GM23338 (cell line): ENCODE measurements around the gene PDGFC. TPM values are rescaled to one million over a fixed set of nuclear protein-coding genes. Genes with fewer than 3 reads are reported as not detected.

Experiments used
- ATAC-seq: fragments of 200-7000 bp; cut with Tn5 transposase; 3 replicates; pipeline ENCODE4 v1.9.1; 2020
- DNase-seq: peaks from one replicate; pipeline ENCODE4 v3.0.0-alpha.2; 2015; ENCODE audit warnings: low spot score
- H2AFZ ChIP-seq: fragments of 200-600 bp; sonication (generic); 2 replicates; pipeline ENCODE4 v1.8.0; 2016; ENCODE audit warnings: antibody characterized with exemption, mild to moderate bottlenecking, moderate library complexity
- H3F3A ChIP-seq: fragments of 200-600 bp; sonication (generic); replicated peaks from 2 replicates; pipeline ENCODE4 v1.8.0; 2017; ENCODE audit warnings: antibody characterized with exemption, mixed run types, low read depth
- H3K27ac ChIP-seq: fragments of 200-600 bp; sonication (generic); 2 replicates; pipeline ENCODE4 v1.6.1; 2016; ENCODE audit warnings: low read depth
- H3K27me3 ChIP-seq: fragments of 200-600 bp; sonication (generic); 2 replicates; pipeline ENCODE4 v1.8.0; 2016; ENCODE audit warnings: mild to moderate bottlenecking, mixed run types, moderate library complexity; ENCODE audit not compliant: insufficient read depth
- H3K36me3 ChIP-seq: fragments of 200-600 bp; sonication (generic); 2 replicates; pipeline ENCODE4 v1.8.0; 2016; ENCODE audit warnings: mild to moderate bottlenecking; ENCODE audit not compliant: insufficient read depth
- H3K4me1 ChIP-seq: fragments of 200-600 bp; sonication (generic); 2 replicates; pipeline ENCODE4 v1.8.0; 2016; ENCODE audit warnings: mild to moderate bottlenecking, moderate library complexity; ENCODE audit not compliant: insufficient read depth
- H3K4me2 ChIP-seq: fragments of 200-600 bp; sonication (generic); 2 replicates; pipeline ENCODE4 v1.7.1; 2017; ENCODE audit warnings: mixed run types
- H3K4me3 ChIP-seq: fragments of 200-600 bp; sonication (generic); 2 replicates; pipeline ENCODE4 v1.6.1; 2016; ENCODE audit warnings: mixed run types
- H3K79me2 ChIP-seq: fragments of 200-600 bp; sonication (generic); replicated peaks from 2 replicates; pipeline ENCODE4 v1.8.0; 2017; ENCODE audit warnings: mild to moderate bottlenecking; ENCODE audit not compliant: insufficient read depth
- H3K9me2 ChIP-seq: fragments of 200-600 bp; sonication (generic); 2 replicates; pipeline ENCODE4 v1.8.0; 2017; ENCODE audit not compliant: insufficient read depth
- H4K20me1 ChIP-seq: fragments of 200-600 bp; sonication (generic); replicated peaks from 2 replicates; pipeline ENCODE4 v1.8.0; 2017; ENCODE audit warnings: mild to moderate bottlenecking; ENCODE audit not compliant: insufficient read depth
- H3K27ac Mint-ChIP-seq: 2 replicates; pipeline ENCODE4 v1.8.0; 2020; ENCODE audit warnings: inconsistent platforms, mild to moderate bottlenecking, moderate library complexity, mixed read lengths
- H3K27me3 Mint-ChIP-seq: 3 replicates; pipeline ENCODE4 v1.8.0; 2022; ENCODE audit warnings: low read depth, mild to moderate bottlenecking, moderate library complexity, mixed read lengths, inconsistent platforms; ENCODE audit not compliant: insufficient read depth, poor library complexity
- H3K36me3 Mint-ChIP-seq: 3 replicates; pipeline ENCODE4 v1.8.0; 2021; ENCODE audit warnings: low read depth, mild to moderate bottlenecking, inconsistent platforms, moderate library complexity, mixed read lengths
- H3K4me1 Mint-ChIP-seq: 3 replicates; pipeline ENCODE4 v1.8.0; 2020; ENCODE audit warnings: mild to moderate bottlenecking, inconsistent platforms, mixed read lengths
- H3K4me3 Mint-ChIP-seq: 3 replicates; pipeline ENCODE4 v1.8.0; 2021; ENCODE audit warnings: moderate library complexity, mild to moderate bottlenecking, inconsistent platforms, mixed read lengths
- H3K9me3 Mint-ChIP-seq: 3 replicates; pipeline ENCODE4 v1.8.0; 2020; ENCODE audit warnings: moderate library complexity, mild to moderate bottlenecking, inconsistent platforms, mixed read lengths
- CREB1 ChIP-seq: fragments of 250-450 bp; sonication (Bioruptor Pico); IDR thresholded peaks from 2 replicates; pipeline ENCODE4 v1.5.0; 2020; ENCODE audit warnings: low read depth, mild to moderate bottlenecking, moderate library complexity
- CTCF ChIP-seq, 2 experiments: fragments of 200-600 bp in 1 of 2; sonication (generic) in 1 of 2; conservative IDR thresholded peaks; 2 replicates each; pipeline versions ENCODE4 v1.5.1 to v1.6.1; 2016 to 2017; ENCODE audit warnings: antibody characterized with exemption in 2 of 2, low read depth in 2 of 2, mild to moderate bottlenecking in 2 of 2, moderate library complexity in 1 of 2
- EZH2 ChIP-seq: fragments of 200-600 bp; sonication (generic); IDR thresholded peaks from one replicate; pipeline ENCODE4 v1.8.0; 2017; ENCODE audit warnings: antibody characterized with exemption, mild to moderate bottlenecking, low read depth; ENCODE audit not compliant: unreplicated experiment
- EZH2phosphoT487 ChIP-seq: fragments of 200-600 bp; sonication (generic); IDR thresholded peaks from one replicate; pipeline ENCODE4 v1.8.1; 2018; ENCODE audit warnings: antibody characterized with exemption; ENCODE audit not compliant: unreplicated experiment
- JUNB ChIP-seq: IDR thresholded peaks from one replicate; pipeline ENCODE4 v1.6.1; 2016; ENCODE audit warnings: antibody characterized with exemption; ENCODE audit not compliant: unreplicated experiment
- NANOG ChIP-seq: IDR thresholded peaks from 2 replicates; pipeline ENCODE4 v1.6.1; 2016; ENCODE audit warnings: antibody characterized with exemption, borderline replicate concordance
- POLR2AphosphoS5 ChIP-seq: IDR thresholded peaks from 2 replicates; pipeline ENCODE4 v1.6.1; 2016; ENCODE audit warnings: antibody characterized with exemption, low read depth
- REST ChIP-seq: IDR thresholded peaks from one replicate; pipeline ENCODE4 v1.6.1; 2018; ENCODE audit warnings: antibody characterized with exemption; ENCODE audit not compliant: unreplicated experiment
- STAT1 ChIP-seq: IDR thresholded peaks from one replicate; pipeline ENCODE4 v1.6.1; 2016; ENCODE audit warnings: antibody characterized with exemption; ENCODE audit not compliant: unreplicated experiment
- ZNF114 ChIP-seq: fragments of 250-450 bp; sonication (Bioruptor Pico); IDR thresholded peaks from 2 replicates; pipeline ENCODE4 v1.5.0; 2020; ENCODE audit warnings: mild to moderate bottlenecking, moderate library complexity
- ZNF331 ChIP-seq: fragments of 250-450 bp; sonication (Bioruptor Pico); IDR thresholded peaks from 2 replicates; pipeline ENCODE4 v1.5.0; 2020; ENCODE audit warnings: low read depth, mild to moderate bottlenecking, moderate library complexity
- polyA plus RNA-seq: library from polyadenylated mRNA; unstranded; fragments of >200 nt; fragmentation: Nextera tagmentation; extraction: Ambion mirVana; gene quantifications from 2 replicates; pipeline ENCODE4 v1.2.1, GENCODE V29; 2016
- total RNA-seq: library from RNA; depleted of rRNA; stranded (reverse); fragments of >200 nt; shearing (Covaris generic); gene quantifications from 2 replicates; pipeline ENCODE4 v1.2.3, GENCODE V29; 2014
- TF ChIP-seq, protein P1 (sequence below): fragments of 250-450 bp; sonication (Bioruptor Pico); IDR thresholded peaks from 2 replicates; pipeline ENCODE4 v1.5.0; 2020; ENCODE audit warnings: mild to moderate bottlenecking, moderate library complexity
- TF ChIP-seq, protein P2 (sequence below): IDR thresholded peaks from 2 replicates; pipeline ENCODE4 v1.6.1; 2016; ENCODE audit warnings: antibody characterized with exemption

PDGFC gene
- total and polyA plus RNA-seq, 2 experiments from 2014 or later = 1.3 to 3.4 TPM

DNA sequence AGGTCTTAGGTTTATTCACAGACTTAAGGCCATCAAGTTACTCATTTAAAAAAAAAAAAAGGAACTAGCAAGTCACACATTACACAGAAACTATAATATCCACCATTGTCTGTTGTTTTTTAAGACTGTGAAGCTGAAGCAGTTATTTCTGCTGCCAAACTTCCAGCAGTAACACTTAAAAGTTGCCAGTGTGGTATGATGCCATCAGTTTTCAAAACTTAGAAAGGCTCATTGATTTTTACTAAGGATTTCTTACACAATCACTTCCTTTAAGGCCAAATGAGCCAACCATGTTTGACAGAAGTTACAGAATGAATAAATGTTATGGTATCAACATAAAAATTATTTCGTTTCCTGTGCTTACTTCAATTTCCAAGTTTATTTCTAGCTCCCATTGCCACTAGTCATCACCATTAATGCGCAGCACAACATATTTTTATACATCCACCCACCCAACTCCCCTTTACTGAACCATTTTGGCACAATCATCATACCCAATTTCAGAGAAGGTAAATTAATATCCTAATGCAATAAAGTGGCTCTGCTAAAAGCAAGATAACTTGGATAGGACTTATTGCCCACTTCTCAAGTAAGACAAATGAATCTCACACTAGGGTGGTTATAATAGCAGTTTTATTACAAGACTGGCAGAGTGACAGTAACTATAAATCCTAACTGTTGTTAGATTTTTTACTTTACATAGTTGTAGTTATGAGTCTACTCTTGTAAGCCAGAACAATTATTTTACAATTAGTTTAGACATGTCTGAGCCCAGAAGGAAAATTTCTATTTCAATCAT lies 13.1 kb downstream of the PDGFC start:
- Histone ChIP-seq H3K79me2 (no peaks in the 10 kb centered on the region), H3K9me2 (no peaks in the 10 kb centered on the region), H4K20me1 (no peaks in the 10 kb centered on the region), H3F3A (no peaks in the 10 kb centered on the region), H3K27ac (no peak overlapping the region), H3K27me3 (no peaks in the 10 kb centered on the region), H3K4me3 (no peak overlapping the region), H2AFZ (no peak overlapping the region), H3K4me1 (peaks cover 7% of the 10 kb centered on the region; the same call in 1 of the 2 replicates), H3K4me2 (no peak overlapping the region), H3K36me3 (no peaks in the 10 kb centered on the region)
- Mint-ChIP-seq H3K36me3 (no peaks in the 10 kb centered on the region), H3K27me3 (peaks cover 3% of the 10 kb centered on the region), H3K27ac (no peak overlapping the region), H3K4me1 (peaks cover 19% of the 10 kb centered on the region), H3K4me3 (no peak overlapping the region), H3K9me3 (no peaks in the 10 kb centered on the region)
- no peak for TF ChIP-seq REST
- no peak for TF ChIP-seq STAT1
- no peak for TF ChIP-seq ZNF331 (CRISPR knock-in tag)
- no peak for TF ChIP-seq POLR2AphosphoS5
- no peak for TF ChIP-seq JUNB
- no peak for TF ChIP-seq ZNF114
- no peak for TF ChIP-seq EZH2
- TF ChIP-seq, protein P1, sequence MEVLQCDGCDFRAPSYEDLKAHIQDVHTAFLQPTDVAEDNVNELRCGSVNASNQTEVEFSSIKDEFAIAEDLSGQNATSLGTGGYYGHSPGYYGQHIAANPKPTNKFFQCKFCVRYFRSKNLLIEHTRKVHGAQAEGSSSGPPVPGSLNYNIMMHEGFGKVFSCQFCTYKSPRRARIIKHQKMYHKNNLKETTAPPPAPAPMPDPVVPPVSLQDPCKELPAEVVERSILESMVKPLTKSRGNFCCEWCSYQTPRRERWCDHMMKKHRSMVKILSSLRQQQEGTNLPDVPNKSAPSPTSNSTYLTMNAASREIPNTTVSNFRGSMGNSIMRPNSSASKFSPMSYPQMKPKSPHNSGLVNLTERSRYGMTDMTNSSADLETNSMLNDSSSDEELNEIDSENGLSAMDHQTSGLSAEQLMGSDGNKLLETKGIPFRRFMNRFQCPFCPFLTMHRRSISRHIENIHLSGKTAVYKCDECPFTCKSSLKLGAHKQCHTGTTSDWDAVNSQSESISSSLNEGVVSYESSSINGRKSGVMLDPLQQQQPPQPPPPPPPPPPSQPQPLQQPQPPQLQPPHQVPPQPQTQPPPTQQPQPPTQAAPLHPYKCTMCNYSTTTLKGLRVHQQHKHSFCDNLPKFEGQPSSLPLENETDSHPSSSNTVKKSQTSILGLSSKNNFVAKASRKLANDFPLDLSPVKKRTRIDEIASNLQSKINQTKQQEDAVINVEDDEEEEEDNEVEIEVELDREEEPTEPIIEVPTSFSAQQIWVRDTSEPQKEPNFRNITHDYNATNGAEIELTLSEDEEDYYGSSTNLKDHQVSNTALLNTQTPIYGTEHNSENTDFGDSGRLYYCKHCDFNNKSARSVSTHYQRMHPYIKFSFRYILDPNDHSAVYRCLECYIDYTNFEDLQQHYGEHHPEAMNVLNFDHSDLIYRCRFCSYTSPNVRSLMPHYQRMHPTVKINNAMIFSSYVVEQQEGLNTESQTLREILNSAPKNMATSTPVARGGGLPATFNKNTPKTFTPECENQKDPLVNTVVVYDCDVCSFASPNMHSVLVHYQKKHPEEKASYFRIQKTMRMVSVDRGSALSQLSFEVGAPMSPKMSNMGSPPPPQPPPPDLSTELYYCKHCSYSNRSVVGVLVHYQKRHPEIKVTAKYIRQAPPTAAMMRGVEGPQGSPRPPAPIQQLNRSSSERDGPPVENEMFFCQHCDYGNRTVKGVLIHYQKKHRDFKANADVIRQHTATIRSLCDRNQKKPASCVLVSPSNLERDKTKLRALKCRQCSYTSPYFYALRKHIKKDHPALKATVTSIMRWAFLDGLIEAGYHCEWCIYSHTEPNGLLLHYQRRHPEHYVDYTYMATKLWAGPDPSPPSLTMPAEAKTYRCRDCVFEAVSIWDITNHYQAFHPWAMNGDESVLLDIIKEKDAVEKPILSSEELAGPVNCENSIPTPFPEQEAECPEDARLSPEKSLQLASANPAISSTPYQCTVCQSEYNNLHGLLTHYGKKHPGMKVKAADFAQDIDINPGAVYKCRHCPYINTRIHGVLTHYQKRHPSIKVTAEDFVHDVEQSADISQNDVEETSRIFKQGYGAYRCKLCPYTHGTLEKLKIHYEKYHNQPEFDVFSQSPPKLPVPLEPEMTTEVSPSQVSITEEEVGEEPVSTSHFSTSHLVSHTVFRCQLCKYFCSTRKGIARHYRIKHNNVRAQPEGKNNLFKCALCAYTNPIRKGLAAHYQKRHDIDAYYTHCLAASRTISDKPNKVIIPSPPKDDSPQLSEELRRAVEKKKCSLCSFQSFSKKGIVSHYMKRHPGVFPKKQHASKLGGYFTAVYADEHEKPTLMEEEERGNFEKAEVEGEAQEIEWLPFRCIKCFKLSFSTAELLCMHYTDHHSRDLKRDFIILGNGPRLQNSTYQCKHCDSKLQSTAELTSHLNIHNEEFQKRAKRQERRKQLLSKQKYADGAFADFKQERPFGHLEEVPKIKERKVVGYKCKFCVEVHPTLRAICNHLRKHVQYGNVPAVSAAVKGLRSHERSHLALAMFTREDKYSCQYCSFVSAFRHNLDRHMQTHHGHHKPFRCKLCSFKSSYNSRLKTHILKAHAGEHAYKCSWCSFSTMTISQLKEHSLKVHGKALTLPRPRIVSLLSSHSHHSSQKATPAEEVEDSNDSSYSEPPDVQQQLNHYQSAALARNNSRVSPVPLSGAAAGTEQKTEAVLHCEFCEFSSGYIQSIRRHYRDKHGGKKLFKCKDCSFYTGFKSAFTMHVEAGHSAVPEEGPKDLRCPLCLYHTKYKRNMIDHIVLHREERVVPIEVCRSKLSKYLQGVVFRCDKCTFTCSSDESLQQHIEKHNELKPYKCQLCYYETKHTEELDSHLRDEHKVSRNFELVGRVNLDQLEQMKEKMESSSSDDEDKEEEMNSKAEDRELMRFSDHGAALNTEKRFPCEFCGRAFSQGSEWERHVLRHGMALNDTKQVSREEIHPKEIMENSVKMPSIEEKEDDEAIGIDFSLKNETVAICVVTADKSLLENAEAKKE (CRISPR knock-in tag) = no peak
- no peak for TF ChIP-seq CREB1 (CRISPR knock-in tag)
- no peak for TF ChIP-seq EZH2phosphoT487
- no peak for TF ChIP-seq CTCF (conservative IDR thresholded peaks at IDR 0.05; ENCODE audit: low read depth in 2 of 2)
- TF ChIP-seq, protein P2, sequence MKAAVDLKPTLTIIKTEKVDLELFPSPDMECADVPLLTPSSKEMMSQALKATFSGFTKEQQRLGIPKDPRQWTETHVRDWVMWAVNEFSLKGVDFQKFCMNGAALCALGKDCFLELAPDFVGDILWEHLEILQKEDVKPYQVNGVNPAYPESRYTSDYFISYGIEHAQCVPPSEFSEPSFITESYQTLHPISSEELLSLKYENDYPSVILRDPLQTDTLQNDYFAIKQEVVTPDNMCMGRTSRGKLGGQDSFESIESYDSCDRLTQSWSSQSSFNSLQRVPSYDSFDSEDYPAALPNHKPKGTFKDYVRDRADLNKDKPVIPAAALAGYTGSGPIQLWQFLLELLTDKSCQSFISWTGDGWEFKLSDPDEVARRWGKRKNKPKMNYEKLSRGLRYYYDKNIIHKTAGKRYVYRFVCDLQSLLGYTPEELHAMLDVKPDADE = no peak
- TF ChIP-seq NANOG = no peak
- ATAC-seq (no peak), DNase-seq (no peak)
